Chondrocyte (in vitro differentiated cells): ENCODE data around the gene TFPI. TPM values are rescaled to one million over a fixed set of nuclear protein-coding genes. Genes with fewer than 3 reads are reported as not detected.

Experiments
- DNase-seq: peaks from one replicate; pipeline ENCODE4 v3.0.0; 2021; ENCODE audit warnings: mixed read lengths, low spot score
- H3K27ac Mint-ChIP-seq: one replicate; pipeline ENCODE4 v1.8.0; 2021; ENCODE audit warnings: mild to moderate bottlenecking, moderate library complexity, mixed read lengths; ENCODE audit not compliant: unreplicated experiment
- H3K27me3 Mint-ChIP-seq: 2 replicates; pipeline ENCODE4 v1.8.0; 2021; ENCODE audit warnings: low read depth, mixed read lengths
- H3K36me3 Mint-ChIP-seq: 2 replicates; pipeline ENCODE4 v1.8.0; 2021; ENCODE audit warnings: low read depth, mixed read lengths
- H3K4me1 Mint-ChIP-seq: 2 replicates; pipeline ENCODE4 v1.8.0; 2021; ENCODE audit warnings: low read depth, mild to moderate bottlenecking, mixed read lengths
- H3K4me3 Mint-ChIP-seq: one replicate; pipeline ENCODE4 v1.8.0; 2021; ENCODE audit warnings: mild to moderate bottlenecking, moderate library complexity, mixed read lengths; ENCODE audit not compliant: unreplicated experiment
- H3K9me3 Mint-ChIP-seq: 2 replicates; pipeline ENCODE4 v1.8.0; 2021; ENCODE audit warnings: low read depth, mixed read lengths
- total RNA-seq: library from RNA; stranded (reverse); gene quantifications from 3 replicates; pipeline ENCODE4 v1.2.1, GENCODE V29; 2021
- TF ChIP-seq, protein P1 (sequence below): fragments of 200-600 bp; sonication (generic); IDR thresholded peaks from 2 replicates; pipeline ENCODE4 v1.5.0; 2021; ENCODE audit warnings: antibody characterized with exemption, mild to moderate bottlenecking, moderate library complexity

Gene TFPI
- total RNA-seq, 1 donor from 2014 or later = 161 TPM

GRCh38 chr2:187470698-187471097, 83.5 kb downstream of the TFPI start:
- TF ChIP-seq, protein P1, sequence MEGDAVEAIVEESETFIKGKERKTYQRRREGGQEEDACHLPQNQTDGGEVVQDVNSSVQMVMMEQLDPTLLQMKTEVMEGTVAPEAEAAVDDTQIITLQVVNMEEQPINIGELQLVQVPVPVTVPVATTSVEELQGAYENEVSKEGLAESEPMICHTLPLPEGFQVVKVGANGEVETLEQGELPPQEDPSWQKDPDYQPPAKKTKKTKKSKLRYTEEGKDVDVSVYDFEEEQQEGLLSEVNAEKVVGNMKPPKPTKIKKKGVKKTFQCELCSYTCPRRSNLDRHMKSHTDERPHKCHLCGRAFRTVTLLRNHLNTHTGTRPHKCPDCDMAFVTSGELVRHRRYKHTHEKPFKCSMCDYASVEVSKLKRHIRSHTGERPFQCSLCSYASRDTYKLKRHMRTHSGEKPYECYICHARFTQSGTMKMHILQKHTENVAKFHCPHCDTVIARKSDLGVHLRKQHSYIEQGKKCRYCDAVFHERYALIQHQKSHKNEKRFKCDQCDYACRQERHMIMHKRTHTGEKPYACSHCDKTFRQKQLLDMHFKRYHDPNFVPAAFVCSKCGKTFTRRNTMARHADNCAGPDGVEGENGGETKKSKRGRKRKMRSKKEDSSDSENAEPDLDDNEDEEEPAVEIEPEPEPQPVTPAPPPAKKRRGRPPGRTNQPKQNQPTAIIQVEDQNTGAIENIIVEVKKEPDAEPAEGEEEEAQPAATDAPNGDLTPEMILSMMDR = no peak
- H3K9me3 Mint-ChIP-seq = no peaks in the 10 kb centered on the region
- no peak overlapping the region for H3K4me3 Mint-ChIP-seq
- no peak for DNase-seq
- no peak overlapping the region for H3K27ac Mint-ChIP-seq
- peaks cover 3% of the 10 kb centered on the region for H3K4me1 Mint-ChIP-seq
- peaks cover 13% of the 10 kb centered on the region for H3K36me3 Mint-ChIP-seq
- no peaks in the 10 kb centered on the region for H3K27me3 Mint-ChIP-seq

DNA sequence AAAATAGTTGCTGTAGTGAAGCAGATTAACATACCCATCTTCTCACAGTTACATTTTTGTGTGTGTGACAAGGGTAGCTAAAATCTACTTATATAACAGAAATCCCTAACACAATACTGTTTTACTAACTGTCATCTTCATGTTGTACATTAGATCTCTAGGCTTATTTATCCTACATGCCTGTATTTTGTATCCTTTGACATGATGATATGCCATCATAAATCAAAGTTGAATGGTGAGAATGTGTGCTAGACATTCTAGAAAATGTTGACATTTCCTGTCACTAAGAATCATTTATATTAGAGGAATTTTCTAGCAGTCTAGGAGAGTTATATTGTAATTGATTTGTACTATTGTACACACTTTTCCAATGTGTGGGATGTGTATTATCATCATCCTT, 84.7 kb downstream of the TFPI start:
- no peak for DNase-seq
- Mint-ChIP-seq H3K36me3 (peaks cover 19% of the 10 kb centered on the region), H3K27ac (no peak overlapping the region), H3K4me1 (peaks cover 3% of the 10 kb centered on the region), H3K4me3 (no peak overlapping the region), H3K9me3 (no peaks in the 10 kb centered on the region), H3K27me3 (no peaks in the 10 kb centered on the region)
- TF ChIP-seq, protein P1 = no peak

GRCh38 chr2:187468262-187468661, 86.0 kb downstream of the TFPI start:
- TF ChIP-seq, protein P1 = no peak
- H3K36me3 Mint-ChIP-seq = peaks cover 19% of the 10 kb centered on the region
- H3K27me3 Mint-ChIP-seq = no peaks in the 10 kb centered on the region
- peaks cover 3% of the 10 kb centered on the region for H3K4me1 Mint-ChIP-seq
- DNase-seq = no peak
- no peak overlapping the region for H3K27ac Mint-ChIP-seq
- no peaks in the 10 kb centered on the region for H3K9me3 Mint-ChIP-seq
- no peak overlapping the region for H3K4me3 Mint-ChIP-seq

DNA sequence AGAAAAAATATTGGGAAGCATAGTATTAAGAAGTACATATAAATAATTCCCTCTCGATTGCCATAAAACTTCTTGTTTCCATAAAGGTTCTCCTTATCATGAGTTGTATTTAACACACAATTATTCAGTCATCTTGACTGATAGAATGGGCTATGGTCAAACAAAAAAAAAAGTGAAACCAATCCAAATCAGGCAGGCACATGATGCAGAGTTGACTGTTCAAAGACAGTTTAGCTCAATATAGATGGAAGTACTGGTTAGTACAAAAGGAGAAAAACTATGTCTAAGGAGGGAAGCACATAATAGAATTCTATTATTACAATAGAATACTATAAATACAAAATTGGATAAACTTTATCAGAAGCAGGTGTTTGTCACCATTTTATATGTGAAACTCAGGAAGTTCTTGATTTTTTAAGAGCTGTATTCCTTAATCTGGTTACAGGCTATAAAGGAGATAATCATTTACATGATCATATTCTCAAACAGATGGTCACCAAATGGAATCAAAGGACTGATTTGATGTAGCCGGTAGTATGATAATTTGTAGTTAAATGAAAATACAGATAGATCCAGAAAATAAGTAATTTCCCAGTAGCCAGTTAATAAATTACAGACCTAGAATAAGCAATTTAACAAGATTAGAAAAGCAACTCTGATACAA, 88.0 kb downstream of the TFPI start:
- Mint-ChIP-seq H3K4me1 (peaks cover 3% of the 10 kb centered on the region), H3K27me3 (no peaks in the 10 kb centered on the region), H3K4me3 (no peak overlapping the region), H3K9me3 (no peaks in the 10 kb centered on the region), H3K27ac (no peak overlapping the region), H3K36me3 (peaks cover 17% of the 10 kb centered on the region)
- no peak for DNase-seq
- TF ChIP-seq, protein P1 = no peak

GRCh38 chr2:187462839-187463238, 91.4 kb downstream of the TFPI start:
- Mint-ChIP-seq H3K27me3 (no peaks in the 10 kb centered on the region), H3K4me1 (no peaks in the 10 kb centered on the region), H3K27ac (no peak overlapping the region), H3K9me3 (no peaks in the 10 kb centered on the region), H3K4me3 (no peak overlapping the region), H3K36me3 (peaks cover 12% of the 10 kb centered on the region)
- DNase-seq = no peak
- TF ChIP-seq, protein P1 = no peak
